Embryonic facial prominence (tissue), 1 donor: ENCODE results near the gene ADGRF4.

Source experiments
- DNase-seq: peaks from one replicate; pipeline ENCODE4 v3.0.0-alpha.2; 2016; ENCODE audit errors: extremely low spot score

Gene ADGRF4, protein sequence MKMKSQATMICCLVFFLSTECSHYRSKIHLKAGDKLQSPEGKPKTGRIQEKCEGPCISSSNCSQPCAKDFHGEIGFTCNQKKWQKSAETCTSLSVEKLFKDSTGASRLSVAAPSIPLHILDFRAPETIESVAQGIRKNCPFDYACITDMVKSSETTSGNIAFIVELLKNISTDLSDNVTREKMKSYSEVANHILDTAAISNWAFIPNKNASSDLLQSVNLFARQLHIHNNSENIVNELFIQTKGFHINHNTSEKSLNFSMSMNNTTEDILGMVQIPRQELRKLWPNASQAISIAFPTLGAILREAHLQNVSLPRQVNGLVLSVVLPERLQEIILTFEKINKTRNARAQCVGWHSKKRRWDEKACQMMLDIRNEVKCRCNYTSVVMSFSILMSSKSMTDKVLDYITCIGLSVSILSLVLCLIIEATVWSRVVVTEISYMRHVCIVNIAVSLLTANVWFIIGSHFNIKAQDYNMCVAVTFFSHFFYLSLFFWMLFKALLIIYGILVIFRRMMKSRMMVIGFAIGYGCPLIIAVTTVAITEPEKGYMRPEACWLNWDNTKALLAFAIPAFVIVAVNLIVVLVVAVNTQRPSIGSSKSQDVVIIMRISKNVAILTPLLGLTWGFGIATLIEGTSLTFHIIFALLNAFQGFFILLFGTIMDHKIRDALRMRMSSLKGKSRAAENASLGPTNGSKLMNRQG

DNA sequence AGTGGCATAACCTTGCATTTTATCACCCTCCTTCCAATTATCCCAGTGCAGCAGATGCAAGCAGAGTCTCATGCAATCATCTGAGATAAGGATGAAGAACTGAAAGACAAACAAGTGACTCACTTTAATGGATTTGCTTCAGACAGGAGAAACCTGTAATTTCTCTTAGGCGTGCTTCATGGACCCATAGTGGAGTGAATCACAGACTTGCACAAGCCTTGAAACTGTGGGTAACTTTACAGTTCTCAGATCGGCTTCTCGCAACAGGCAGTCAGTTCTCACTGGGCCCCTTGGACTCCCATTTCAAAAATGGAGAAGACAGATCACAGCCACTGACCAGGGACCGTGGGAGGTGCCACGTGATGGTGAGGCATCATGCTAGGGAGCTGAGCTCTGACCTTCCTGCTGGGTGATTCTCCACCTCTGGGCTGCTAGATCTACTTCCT is at the start of gene ADGRF4:
ADGRF4 (plus strand) TSS at position 239 of the 446 bp plus-strand sequence. CDS start 8,666 bp downstream, outside the sequence.
- DNase-seq, result no peak

DNA sequence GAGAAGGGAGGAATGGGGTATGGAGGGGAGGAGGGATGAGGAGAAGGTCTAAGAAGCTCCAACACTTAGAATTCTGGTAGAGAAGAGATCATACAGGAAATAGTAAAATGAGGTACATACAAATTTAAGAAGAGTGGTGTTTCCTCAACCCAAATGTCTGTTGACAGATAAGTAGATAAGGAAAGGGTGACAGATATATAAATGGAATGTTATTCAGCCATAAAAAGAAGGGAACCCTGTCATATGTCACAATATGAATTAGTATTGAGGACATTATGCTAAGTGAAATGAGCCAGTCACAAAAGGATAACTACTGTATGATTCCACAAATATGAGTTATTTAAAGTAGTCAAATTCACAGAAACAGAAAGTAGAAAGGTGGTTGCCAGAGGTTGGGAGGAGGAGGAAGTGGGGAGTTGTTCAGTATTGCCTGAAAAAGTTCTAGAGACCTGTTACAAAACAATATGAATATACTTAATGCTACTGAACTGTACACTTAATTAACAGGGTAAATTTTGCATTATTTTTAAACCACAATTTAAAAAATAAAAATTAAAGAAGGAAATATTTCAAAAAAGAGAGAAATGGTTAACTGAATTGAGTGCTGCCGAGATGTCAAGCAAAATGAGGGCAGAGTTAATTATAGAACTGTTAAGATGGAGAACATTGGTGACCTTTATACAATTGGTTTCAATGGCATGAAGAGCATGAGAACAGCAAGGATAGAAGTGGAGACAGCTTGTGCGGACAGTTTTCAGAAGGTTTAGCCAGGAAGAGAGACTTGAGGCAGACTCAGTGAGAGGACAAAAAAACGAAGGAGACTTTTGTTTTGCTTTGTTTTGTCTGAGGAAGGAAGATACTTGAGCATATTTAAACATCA is 47.6 kb upstream of the ADGRF4 start:
- DNase-seq, result no peak

DNA sequence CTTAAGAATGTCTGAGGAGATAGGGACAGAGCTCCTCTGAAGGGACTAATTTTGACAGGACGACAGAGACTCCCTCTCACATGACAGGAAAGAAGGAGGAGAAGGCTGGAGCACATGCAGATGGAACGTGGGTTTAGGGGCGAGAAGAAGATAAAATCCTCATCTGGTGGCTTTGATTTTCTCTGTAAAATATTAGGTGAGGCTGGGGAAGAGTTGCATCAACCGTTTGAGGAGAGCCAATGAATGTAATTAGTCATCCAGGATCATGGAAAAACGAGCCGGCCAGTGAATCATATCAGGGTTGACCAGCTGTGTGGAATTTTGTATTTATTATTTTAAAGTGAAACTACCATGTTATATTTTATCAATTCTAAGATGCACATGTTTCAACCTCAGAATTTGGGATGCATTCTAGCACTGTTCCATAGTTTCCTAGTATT is 46.9 kb upstream of the ADGRF4 start:
- no peak for DNase-seq

DNA sequence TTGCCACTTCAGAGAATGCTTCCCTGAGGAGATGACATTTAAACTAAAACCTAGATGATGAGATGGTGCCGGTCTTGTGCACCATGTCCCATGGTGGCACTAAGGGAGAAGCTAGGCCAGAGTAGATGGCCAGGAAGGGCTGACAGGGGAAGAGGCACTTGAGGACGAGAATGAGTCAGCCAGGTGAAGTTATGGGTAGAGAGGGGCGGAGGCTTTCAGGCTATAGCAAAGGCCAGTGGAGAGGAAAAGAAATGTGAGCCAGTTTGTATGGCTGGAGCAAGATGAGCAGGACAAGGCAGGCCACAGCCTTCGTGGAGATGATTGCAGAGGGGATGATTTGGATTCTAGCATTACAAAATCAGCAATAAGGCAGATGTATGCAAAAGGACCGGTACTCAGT is 44.7 kb upstream of the ADGRF4 start:
- DNase-seq, result no peak

DNA sequence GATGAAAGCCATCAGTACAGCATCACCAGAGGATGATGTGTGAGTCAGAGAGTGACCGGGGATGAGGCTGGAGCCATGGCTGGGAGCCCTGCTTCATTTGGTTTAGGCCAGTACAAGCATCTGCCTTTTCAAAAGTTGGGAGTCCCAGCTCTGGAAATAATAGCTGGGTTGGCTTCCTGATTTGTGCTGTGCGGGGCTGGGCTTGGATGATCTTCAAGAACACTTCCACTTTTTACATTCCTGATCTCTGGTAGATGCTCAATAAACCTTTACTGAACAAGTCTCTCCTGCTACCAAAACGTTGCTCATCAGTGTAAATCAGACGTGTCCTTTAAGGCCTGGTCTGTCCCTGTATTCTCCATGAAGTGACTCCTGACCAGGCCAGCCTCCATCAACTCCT is 44.1 kb upstream of the ADGRF4 start:
- DNase-seq, result no peak

DNA sequence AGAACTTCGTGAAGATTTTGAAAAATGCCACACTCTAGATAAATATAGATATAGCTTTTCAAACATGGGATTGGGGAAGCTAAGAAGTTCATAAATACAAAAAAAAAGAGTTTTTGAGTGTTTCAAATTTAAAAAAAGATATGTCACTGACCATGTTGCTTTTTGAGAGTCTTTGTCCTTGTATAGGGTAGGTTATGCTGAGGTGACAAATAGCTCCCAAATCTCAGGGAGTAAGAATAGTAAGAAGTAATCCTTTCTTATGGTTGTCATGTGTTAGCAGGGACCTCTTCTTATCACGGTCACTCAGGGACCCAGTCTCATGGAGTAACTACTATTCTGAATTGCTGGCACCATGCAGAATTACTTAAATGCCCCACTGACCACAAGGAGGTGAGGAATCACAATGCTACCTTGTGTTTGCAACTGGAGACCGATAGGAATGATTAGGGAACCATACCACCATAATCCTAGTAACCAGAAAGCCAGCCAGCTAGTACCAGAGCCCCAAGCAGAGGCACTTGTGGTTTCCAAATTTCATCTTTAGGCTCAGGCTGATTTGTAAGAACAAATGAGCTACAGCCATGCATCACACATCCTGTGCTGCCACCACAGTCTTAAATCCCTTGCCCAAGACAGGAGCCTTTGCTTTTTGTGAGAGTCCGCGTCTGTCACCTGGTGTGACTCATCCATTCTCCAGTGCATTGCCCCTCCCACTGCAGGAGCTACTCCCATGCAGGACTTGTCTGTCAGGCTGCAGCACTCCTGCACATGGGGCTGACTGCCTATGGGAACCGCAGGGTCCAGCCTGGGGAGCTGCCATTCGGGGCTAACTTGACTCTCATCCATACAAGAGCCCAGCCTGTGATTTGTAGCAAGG is 42.4 kb upstream of the ADGRF4 start:
- DNase-seq, result no peak

DNA sequence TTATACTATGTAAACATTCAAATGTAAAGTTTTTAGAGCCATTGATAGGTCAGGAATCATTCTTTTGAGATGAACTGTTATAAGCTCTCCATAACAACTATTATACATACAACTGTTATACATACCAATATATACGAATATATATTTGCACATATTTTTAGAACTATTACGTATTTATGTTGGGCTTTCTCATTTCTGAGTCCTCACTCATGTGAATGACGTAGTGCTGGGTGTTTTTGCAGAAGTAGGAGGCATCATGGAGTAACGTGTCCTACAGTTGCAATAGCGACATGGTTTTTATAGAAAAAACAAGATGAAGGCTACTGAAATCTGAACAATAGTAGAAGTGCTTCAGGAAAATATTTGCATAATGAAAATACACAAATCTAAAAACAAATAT is 36.4 kb upstream of the ADGRF4 start:
- DNase-seq, result no peak

DNA sequence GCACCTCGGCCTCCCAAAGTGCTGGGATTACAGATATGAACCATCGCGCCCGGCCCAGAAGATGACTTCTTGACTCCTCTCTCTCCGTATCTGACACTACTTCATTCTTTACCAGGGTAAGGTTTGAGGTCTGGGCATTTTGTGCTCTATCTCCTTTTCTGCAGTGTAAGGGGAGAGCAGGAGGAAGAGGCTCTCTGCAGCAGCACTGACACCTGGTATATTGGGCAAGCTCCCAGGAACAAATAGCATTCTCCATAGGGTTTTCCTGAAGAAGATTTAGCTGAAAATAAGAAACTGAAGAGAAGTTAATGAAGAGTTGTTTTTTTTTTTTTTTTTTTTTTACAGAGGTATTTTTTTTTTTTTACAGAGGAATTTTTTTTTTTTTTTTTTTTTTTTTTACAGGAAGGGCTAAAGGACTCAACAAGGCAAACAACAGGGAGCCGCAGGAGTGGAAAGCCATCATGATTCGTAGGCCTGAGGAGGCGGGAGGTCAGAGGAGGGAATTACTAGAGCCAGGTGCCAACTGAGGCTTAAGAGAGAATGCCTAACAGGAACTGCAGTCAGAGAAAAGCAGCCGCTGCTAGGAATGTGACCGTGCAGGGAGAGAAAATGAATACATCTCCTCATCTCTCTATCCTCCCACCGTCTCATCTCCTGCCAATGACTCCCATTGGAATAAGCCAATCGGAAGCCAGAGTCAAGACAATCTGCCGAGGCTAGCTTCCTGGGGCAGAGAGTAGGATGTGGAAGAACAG is 34.7 kb upstream of the ADGRF4 start:
- DNase-seq, result no peak

DNA sequence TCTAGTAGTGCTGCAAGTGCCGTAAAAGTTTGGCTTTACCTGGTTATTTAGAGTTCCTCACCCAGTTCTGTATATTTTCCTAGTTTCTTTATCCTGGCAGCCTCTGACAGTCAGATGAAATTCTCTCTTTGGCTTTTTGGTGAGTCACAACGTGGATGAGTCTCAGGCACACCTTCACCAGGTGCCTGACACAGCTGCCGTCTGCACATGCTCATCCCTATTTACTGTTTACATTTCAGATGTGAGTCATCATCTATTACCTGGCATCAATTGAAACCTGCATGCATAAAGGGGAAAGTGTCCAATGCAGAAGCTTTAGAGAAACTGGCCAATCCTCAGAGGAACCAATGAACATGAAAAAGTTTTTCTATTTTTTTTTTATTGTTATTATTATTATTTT is 33.3 kb upstream of the ADGRF4 start:
- no peak for DNase-seq

DNA sequence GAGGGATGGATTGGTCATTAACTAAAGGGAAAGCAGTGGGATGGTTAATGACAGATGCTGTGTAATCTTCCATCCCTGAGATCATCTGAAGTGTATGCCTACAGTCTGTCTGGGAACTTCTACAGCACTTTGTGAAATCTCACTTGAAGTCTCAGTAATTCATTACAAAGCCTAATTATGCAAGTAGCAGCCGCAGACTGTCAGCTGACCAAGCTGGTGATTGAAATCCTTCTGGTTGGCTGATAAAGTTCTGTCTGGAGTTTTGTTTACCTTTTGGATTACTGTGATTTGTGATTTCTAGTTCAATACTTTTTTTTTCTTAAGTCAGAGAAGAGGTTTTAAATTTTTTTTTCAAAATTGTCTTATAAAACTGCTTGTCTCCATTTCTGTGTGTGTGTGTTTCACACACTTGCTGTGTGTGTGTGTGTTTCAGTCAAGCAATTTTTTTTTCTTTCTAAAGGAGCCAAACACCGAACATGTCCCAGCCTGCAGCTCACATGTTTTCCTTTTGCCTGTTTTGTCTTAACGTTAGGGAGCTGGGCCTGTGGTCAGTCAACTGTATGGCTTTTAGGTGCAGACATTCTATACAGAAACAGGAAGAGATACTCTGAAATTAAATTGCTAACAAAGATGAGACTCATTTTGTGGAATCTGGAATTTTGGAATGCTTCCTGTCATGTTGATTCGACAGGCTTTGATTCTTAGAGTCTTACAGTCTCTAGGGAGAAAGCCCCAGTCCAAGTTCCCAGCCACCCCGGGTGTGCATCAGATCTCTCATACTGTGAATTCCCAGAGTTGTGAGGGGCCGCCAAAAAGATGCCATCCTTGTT is 28.5 kb upstream of the ADGRF4 start:
- DNase-seq, result no peak

DNA sequence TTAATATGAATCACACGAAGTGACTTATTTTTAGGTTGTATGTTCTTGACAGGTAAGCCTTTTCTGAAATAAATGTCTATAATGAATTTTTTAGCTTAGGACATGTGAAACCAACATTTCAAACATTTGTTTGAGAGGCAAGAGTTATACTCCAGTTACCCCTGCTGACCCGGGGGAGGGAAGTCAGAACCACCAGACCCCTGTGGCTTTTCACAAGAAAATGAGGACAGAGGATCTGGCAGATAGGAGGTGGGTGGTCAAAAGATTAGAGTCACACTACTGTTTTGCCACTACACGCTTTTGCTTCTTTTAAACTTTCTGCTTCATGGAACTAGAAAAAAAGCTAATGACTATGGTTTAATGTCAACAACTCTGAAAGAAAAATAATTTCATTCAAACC is 27.5 kb upstream of the ADGRF4 start:
- DNase-seq, result no peak

DNA sequence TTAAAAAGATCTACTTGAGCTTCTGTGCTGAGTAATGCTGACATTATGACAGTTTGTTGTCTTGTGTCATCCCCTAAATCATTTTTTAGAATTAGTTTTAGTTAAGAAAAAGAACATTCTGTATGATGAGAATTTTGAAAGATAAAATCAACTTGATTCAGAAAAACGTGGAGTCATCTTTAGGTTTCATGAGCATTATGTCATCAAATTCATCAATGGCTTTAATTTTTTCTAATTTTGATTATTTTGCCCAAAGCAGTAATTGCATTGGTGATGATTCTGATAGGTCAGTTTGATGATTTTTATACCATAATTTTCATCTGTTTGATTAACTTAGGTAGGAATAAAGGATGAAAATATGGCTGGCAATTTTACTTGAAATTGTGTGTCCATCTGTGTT is 26.6 kb upstream of the ADGRF4 start:
- DNase-seq, result no peak

DNA sequence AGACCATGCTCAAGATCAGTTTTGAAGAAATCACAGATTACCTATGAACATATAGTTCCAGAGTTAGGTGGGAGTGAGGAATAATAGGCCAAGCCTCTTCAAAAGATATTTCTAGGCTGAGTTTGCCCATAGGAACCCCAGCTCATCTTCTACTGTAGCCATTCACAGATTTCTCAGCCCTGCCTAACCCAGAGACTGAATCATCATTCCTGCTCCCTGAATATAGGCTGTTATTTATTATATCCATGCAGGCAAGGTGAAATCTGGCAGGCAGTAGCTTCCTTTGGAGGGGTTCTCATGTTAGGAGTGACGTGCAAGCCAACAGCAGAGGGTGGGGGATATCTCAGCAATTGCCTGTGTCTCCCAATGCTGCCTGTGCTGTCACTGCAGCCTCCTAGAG is 25.6 kb upstream of the ADGRF4 start:
- no peak for DNase-seq

DNA sequence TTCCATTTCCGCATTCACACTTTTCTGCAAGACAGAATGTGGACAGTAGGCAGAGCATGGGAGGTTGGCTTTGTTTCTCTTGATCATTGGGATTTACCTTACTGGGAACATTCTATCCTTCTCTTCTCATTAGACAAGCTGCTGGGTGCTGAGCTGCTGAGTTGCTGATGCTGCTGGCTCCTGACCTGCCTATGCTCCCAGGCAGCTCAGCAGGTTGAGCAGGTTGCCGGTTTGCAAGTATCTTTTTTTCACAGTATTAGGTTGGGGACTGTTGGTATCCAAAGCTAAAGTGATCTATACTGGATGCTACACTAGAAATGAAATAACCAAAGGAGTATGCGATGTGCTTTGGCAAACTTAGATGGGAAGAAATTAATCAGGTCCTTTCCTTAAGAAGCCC is 23.7 kb upstream of the ADGRF4 start:
- DNase-seq, result no peak

DNA sequence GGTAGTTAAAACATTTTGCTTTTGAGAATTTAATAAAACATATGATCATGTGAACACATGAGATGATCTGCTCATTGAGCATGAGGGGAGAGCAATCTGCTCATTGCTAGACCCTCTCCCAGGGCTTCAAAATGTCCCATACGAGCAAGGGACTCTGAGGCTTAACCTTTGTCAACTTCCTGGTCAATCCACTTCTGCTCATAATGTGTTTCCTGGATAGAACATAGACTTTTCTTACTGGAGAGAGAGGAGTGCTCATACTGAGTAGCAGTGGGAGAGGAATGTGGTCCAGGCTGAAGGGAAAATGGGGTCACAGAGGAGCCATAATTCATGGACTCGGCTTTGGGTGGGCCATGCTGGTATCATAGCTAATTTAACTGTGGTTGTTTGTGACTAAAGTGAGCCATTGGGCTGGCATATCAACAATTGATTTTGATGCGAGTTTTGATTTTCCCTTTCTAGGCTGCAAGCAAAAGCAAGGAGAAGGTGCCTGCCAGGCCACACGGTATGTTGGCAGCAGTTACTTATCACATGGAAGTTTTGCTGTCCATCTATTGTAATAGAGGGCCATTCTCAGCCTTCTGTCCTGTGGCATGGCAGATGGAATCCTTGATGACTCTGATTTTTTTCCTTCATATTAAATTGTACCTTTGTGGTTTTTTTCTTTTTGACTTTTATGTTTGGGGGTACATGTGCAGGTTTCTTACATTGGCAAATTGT is 20.8 kb upstream of the ADGRF4 start:
- no peak for DNase-seq

DNA sequence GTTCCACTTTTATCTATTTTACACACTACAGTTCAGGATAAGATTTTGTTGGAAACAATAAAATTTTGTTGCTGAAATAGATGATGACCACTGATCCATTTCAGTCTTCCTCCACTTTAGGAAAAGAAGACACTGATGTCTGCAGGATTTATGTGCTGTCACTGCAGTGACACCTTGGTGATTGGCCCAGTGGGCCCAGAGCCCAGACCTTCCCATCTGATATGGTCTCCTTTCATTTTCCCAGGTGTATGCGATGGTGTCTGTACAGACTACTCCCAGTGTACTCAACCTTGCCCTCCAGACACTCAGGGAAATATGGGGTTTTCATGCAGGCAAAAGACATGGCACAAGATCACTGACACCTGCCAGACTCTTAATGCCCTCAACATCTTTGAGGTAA is 19.6 kb upstream of the ADGRF4 start:
- DNase-seq, result no peak

DNA sequence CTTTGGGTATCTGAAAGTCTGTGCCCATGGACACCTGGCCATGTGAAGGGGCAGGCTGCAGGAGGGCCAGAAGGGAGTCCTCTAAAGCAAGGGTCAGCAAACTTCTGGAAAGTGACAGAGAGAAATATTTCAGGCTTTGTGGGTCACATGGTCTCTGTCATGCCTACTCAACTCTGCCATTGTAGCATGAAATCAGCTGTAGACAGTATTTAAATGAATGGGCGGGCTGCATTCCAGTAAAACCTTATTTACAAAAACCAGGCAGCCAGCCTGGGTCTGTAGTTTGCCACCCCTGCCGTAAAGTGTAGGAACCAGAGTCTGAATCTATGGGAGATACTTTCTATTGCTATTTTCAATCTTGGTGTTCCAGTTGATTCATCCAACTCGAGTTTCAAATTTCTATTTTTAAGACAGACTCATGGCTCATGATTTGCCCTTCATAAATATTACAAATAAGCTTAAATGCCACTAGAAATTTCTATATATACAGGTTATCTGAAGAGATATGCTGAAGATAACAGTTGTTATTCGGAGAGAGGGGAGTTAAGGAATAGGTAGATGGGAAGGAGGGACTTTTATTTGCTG is 19.0 kb upstream of the ADGRF4 start:
- DNase-seq, result no peak

DNA sequence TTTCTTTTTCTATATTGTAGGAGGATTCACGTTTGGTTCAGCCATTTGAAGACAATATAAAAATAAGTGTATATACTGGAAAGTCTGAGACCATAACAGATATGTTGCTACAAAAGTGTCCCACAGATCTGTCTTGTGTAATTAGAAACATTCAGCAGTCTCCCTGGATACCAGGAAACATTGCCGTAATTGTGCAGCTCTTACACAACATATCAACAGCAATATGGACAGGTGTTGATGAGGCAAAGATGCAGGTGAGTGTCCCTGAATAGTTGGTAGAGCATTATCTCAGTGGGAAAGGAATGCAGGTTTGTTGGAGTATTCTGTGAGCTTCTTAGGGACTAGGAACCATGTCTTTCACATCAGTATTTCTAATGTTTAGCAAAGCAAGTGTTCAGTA is 18.3 kb upstream of the ADGRF4 start:
- DNase-seq, result no peak

DNA sequence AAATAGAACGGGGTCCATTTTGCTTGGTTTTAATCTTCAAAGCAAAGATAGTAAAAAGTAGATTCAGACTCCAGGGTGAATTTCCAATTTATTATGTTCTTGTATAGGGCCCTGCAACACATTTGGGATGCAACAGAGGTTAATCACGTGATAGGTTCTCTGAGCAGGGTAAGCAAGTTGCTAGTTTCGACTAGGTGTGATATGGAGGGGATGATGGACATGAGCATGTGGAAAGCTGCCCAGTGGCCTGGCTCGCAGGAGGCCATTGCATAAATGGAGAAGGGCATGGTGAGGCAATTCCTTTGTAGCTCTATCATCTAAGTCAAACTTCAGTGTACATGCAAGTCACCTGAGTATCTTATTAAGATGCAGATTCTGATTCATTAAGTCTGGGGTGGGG is 17.7 kb upstream of the ADGRF4 start:
- DNase-seq, result no peak
